Embryonic facial prominence (tissue), 1 donor: ENCODE measurements around the gene EHHADH.

Experiments
- DNase-seq: peaks from one replicate; pipeline ENCODE4 v3.0.0-alpha.2; 2016; ENCODE audit errors: extremely low spot score

EHHADH gene

GRCh38 chr3:185197068-185197467 is 56.8 kb downstream of the EHHADH start:
- no peak for DNase-seq

GRCh38 chr3:185195652-185196051 is 58.2 kb downstream of the EHHADH start:
- no peak for DNase-seq

GRCh38 chr3:185188816-185189215 is 65.0 kb downstream of the EHHADH start:
- DNase-seq = no peak

GRCh38 chr3:185187391-185187790 is 66.5 kb downstream of the EHHADH start:
- no peak for DNase-seq

- no peak for DNase-seq
These were observed 77.0 kb downstream of the EHHADH start for GRCh38 chr3:185176750-185177359.

GRCh38 chr3:185175370-185175987 is 78.4 kb downstream of the EHHADH start:
- DNase-seq = no peak

- DNase-seq = no peak
These were observed 81.5 kb downstream of the EHHADH start for GRCh38 chr3:185172086-185173049.

- DNase-seq = no peak
These were observed 89.2 kb downstream of the EHHADH start for GRCh38 chr3:185164428-185165217.

GRCh38 chr3:185162634-185163033 is 91.2 kb downstream of the EHHADH start:
- no peak for DNase-seq

- no peak for DNase-seq
These were observed 92.1 kb downstream of the EHHADH start for GRCh38 chr3:185161761-185162160.

- no peak for DNase-seq
These were observed 96.5 kb downstream of the EHHADH start for GRCh38 chr3:185157347-185157746.

GRCh38 chr3:185155678-185156077 is 98.2 kb downstream of the EHHADH start:
- DNase-seq = no peak

- DNase-seq = no peak
These were observed 99.8 kb downstream of the EHHADH start for GRCh38 chr3:185153861-185154629.

GRCh38 chr3:185153171-185153771 is 100.6 kb downstream of the EHHADH start:
- DNase-seq = no peak

GRCh38 chr3:185152410-185153170 is 101.3 kb downstream of the EHHADH start, which contains the start of gene C3orf70:
C3orf70 (minus strand) TSS chr3:185153060; CDS start chr3:185152823, 237 bp downstream.
- peak; percentile 20 for DNase-seq

- no peak for DNase-seq
These were observed 101.9 kb downstream of the EHHADH start for GRCh38 chr3:185151964-185152409.

- no peak for DNase-seq
These were observed 102.5 kb downstream of the EHHADH start for GRCh38 chr3:185151101-185151963.

GRCh38 chr3:185150561-185150960 is 103.3 kb downstream of the EHHADH start:
- no peak for DNase-seq

GRCh38 chr3:185149591-185149990 is 104.3 kb downstream of the EHHADH start:
- no peak for DNase-seq
